Keratinocyte (primary cell): ENCODE results near the gene ZNF212. TPM values are rescaled to one million over a fixed set of nuclear protein-coding genes. Genes with fewer than 3 reads are reported as not detected.

Source experiments
- DNase-seq: peaks from one replicate; pipeline ENCODE4 v3.0.0-alpha.2; 2011; ENCODE audit warnings: low read depth, missing footprints, low spot score
- FAIRE-seq: peaks from 2 replicates; lab custom pipeline; 2011; peaks lifted over from hg19 to GRCh38; lab: Jason Lieb, UNC
- H2AFZ ChIP-seq: 2 replicates; pipeline ENCODE4 v1.6.0; 2012; ENCODE audit warnings: low read length, control low read depth, inconsistent platforms; ENCODE audit not compliant: control insufficient read depth
- H3K27ac ChIP-seq: 2 replicates; pipeline ENCODE4 v1.5.1; 2011; ENCODE audit warnings: low read length; ENCODE audit not compliant: control insufficient read depth, insufficient read depth
- H3K27me3 ChIP-seq: 3 replicates; pipeline ENCODE4 v1.6.0; 2011; ENCODE audit warnings: low read length; ENCODE audit not compliant: control insufficient read depth, insufficient read depth; ENCODE audit errors: extremely low read depth
- H3K36me3 ChIP-seq, 2 experiments: 2 replicates in 1 of 2; 3 replicates in 1 of 2; pipeline ENCODE4 v1.5.1; 2011; ENCODE audit warnings: low read length in 2 of 2, mild to moderate bottlenecking in 1 of 2; ENCODE audit not compliant: control insufficient read depth in 2 of 2, insufficient read depth in 2 of 2; ENCODE audit errors: extremely low read depth in 1 of 2
- H3K4me1 ChIP-seq: 3 replicates; pipeline ENCODE4 v1.5.1; 2011; ENCODE audit warnings: low read length; ENCODE audit not compliant: control insufficient read depth, insufficient read depth; ENCODE audit errors: extremely low read depth
- H3K4me2 ChIP-seq: 3 replicates; pipeline ENCODE4 v1.6.0; 2011; ENCODE audit warnings: low read depth, low read length; ENCODE audit not compliant: control insufficient read depth, insufficient read depth; ENCODE audit errors: extremely low read depth
- H3K4me3 ChIP-seq, 3 experiments: fragments of 200-600 bp in 1 of 3; sonication (generic) in 1 of 3; 2 replicates in 2 of 3; 3 replicates in 1 of 3; pipeline ENCODE4 v1.5.1; 2011 to 2016; ENCODE audit warnings: low read length in 3 of 3, mild to moderate bottlenecking in 3 of 3, control low read depth in 2 of 3, inconsistent platforms in 1 of 3, low read depth in 1 of 3, mixed read lengths in 1 of 3, mixed run types in 1 of 3, moderate library complexity in 1 of 3; ENCODE audit not compliant: control insufficient read depth in 2 of 3, insufficient read depth in 2 of 3; ENCODE audit errors: extremely low read depth in 1 of 3
- H3K79me2 ChIP-seq: 2 replicates; pipeline ENCODE4 v1.6.0; 2012; ENCODE audit warnings: low read length; ENCODE audit not compliant: control insufficient read depth, insufficient read depth
- H3K9ac ChIP-seq: 3 replicates; pipeline ENCODE4 v1.6.0; 2011; ENCODE audit warnings: low read length; ENCODE audit not compliant: control insufficient read depth, insufficient read depth; ENCODE audit errors: extremely low read depth
- H3K9me1 ChIP-seq: 3 replicates; pipeline ENCODE4 v1.6.0; 2011; ENCODE audit warnings: low read length; ENCODE audit not compliant: control insufficient read depth, insufficient read depth; ENCODE audit errors: extremely low read depth
- H3K9me3 ChIP-seq: 2 replicates; pipeline ENCODE4 v1.5.1; 2012; ENCODE audit warnings: low read depth, low read length; ENCODE audit not compliant: control insufficient read depth
- H4K20me1 ChIP-seq: 3 replicates; pipeline ENCODE4 v1.6.0; 2011; ENCODE audit warnings: low read length; ENCODE audit not compliant: control insufficient read depth, insufficient read depth; ENCODE audit errors: extremely low read depth
- EZH2 ChIP-seq: IDR thresholded peaks from one replicate; pipeline ENCODE4 v1.6.1; 2012; ENCODE audit warnings: inconsistent platforms, mild to moderate bottlenecking, low read length, moderate library complexity
- dilution Hi-C: fragments of 300-500 bp; cut with MboI; formaldehyde crosslinking; loops from one replicate; pipeline ENCODE4 v1.7.0; 2020; ENCODE audit warnings: low sequenced_read_pairs; ENCODE audit not compliant: extremely low pct_ligation_motif_present
- polyA plus RNA-seq, 5 experiments: library from polyadenylated mRNA; depleted of rRNA in 3 of 5; stranded (reverse) in 3 of 5; stranded (forward) in 1 of 5; unstranded in 1 of 5; fragments of >200 nt; gene quantifications; 1 replicate in 1 of 5; 2 replicates in 3 of 5; 3 replicates in 1 of 5; pipeline versions ENCODE4 v1.2.1 to v1.2.3, GENCODE V29; 2011 to 2012; ENCODE audit warnings: missing spikeins in 2 of 5, low read depth in 1 of 5, low replicate concordance in 1 of 5
- TF ChIP-seq, protein P1 (sequence below), 3 experiments: IDR thresholded peaks in 1 of 3; conservative IDR thresholded peaks in 1 of 3; optimal IDR thresholded peaks in 1 of 3; 2 replicates in 2 of 3; 3 replicates in 1 of 3; pipeline versions ENCODE3 to v1.5.1; 2011; ENCODE audit warnings: low read length in 3 of 3, mild to moderate bottlenecking in 3 of 3, moderate library complexity in 2 of 3, control low read depth in 1 of 3, inconsistent platforms in 1 of 3; ENCODE audit not compliant: insufficient read depth in 2 of 3; ENCODE audit errors: extremely low read depth in 1 of 3

The ZNF212 gene
- polyA plus RNA-seq, 1 donor (not counting 4 experiments of a cell fraction or from before 2014, with no cell fraction given): 3.8 TPM

DNA sequence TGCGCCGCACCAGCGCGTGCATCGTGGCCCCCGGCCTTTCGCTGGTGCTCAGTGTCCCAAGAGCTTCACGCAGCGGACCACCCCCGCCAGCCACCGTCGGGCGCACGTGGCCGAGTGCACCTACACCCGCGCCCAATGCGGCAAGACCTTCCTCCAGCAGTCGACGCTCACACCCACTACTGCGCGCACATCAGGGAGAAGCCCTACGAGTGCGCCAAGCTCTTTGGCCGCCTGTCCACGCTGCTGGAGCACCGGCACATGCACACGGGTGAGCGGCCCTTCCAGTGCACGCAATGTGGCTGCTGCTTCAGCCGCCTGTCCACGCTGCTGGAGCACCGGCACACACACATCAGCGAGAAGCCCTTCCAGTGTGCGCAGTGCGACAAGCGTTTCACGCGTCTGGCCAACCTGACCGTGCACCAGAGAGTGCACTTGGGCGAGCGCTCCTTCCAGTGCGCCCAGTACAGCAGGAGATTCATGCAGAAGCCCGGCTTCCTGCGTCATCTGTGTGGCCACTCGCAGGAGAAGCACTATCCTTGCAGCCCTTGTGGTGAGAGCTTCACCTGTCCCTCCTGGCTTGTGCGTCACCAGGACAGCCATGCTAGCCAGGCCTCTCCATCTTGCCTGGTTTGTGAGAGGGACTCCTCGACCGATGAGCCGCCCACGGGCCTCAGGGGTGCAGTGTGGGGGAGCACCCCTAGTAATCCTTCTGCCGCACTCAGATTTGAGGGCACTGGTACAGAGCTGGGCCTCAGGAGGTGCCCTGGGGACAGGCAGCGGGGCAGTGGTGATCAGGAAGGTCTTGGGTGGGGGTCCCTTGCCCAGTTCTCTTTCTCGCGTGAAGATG lies 55.4 kb downstream of the ZNF212 start:
- H3K79me2 ChIP-seq: no peaks in the 10 kb centered on the region
- TF ChIP-seq EZH2: no peak
- TF ChIP-seq, protein P1, sequence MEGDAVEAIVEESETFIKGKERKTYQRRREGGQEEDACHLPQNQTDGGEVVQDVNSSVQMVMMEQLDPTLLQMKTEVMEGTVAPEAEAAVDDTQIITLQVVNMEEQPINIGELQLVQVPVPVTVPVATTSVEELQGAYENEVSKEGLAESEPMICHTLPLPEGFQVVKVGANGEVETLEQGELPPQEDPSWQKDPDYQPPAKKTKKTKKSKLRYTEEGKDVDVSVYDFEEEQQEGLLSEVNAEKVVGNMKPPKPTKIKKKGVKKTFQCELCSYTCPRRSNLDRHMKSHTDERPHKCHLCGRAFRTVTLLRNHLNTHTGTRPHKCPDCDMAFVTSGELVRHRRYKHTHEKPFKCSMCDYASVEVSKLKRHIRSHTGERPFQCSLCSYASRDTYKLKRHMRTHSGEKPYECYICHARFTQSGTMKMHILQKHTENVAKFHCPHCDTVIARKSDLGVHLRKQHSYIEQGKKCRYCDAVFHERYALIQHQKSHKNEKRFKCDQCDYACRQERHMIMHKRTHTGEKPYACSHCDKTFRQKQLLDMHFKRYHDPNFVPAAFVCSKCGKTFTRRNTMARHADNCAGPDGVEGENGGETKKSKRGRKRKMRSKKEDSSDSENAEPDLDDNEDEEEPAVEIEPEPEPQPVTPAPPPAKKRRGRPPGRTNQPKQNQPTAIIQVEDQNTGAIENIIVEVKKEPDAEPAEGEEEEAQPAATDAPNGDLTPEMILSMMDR (optimal IDR thresholded peaks at IDR 0.05 in 1 of 3, IDR thresholded peaks at IDR 0.05 in 1 of 3, conservative IDR thresholded peaks at IDR 0.05 in 1 of 3; ENCODE audit: extremely low read depth in 1 of 3, insufficient read depth in 2 of 3, low read length in 3 of 3): no peak
- H3K4me1 ChIP-seq: no peaks in the 10 kb centered on the region
- FAIRE-seq: no peak
- no peaks in the 10 kb centered on the region for H3K9me3 ChIP-seq
- dilution Hi-C loops: no loop called here
- no peak for DNase-seq
- H3K27ac ChIP-seq: no peak overlapping the region
- H3K4me3 ChIP-seq: no peak overlapping the region
- H3K36me3 ChIP-seq: peaks cover 0 to 6% of the 10 kb centered on the region in 2 experiments
- H3K4me2 ChIP-seq: no peak overlapping the region
- H3K9ac ChIP-seq: no peak overlapping the region
- H2AFZ ChIP-seq: no peak overlapping the region
- H3K9me1 ChIP-seq: no peaks in the 10 kb centered on the region
- no peaks in the 10 kb centered on the region for H4K20me1 ChIP-seq
- no peaks in the 10 kb centered on the region for H3K27me3 ChIP-seq

DNA sequence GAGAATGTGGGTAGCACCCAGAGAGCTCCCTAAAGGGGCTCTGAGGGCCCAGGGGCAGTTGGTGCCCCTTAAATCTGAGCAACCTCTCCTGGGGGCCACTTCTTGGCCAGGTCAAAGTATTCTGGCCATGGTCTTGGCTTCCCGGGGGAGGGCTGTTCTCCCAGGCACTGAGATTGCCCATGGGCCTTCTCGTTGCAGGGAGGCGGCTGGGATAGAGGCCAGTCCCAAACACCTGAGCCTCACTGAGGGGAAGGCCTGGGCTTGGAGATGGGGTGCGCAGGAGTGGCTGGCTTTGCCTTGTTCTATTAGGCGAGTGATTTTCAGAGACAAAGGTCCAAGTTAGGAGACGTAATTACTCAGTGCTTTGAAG lies 56.0 kb downstream of the ZNF212 start:
- no peak for FAIRE-seq
- Histone ChIP-seq H3K27ac (no peak overlapping the region), H3K27me3 (no peaks in the 10 kb centered on the region), H3K79me2 (no peaks in the 10 kb centered on the region), H2AFZ (no peak overlapping the region), H4K20me1 (no peaks in the 10 kb centered on the region), H3K36me3 (peaks cover 0 to 6% of the 10 kb centered on the region in 2 experiments), H3K4me1 (no peaks in the 10 kb centered on the region), H3K9ac (no peak overlapping the region), H3K9me3 (no peaks in the 10 kb centered on the region), H3K4me3 (no peak overlapping the region), H3K4me2 (no peak overlapping the region), H3K9me1 (no peaks in the 10 kb centered on the region)
- no peak for DNase-seq
- dilution Hi-C loops: no loop called here
- TF ChIP-seq, protein P1 (optimal IDR thresholded peaks at IDR 0.05 in 1 of 3, IDR thresholded peaks at IDR 0.05 in 1 of 3, conservative IDR thresholded peaks at IDR 0.05 in 1 of 3; ENCODE audit: extremely low read depth in 1 of 3, insufficient read depth in 2 of 3, low read length in 3 of 3): no peak
- TF ChIP-seq EZH2: no peak
